ENCODE measurements around the gene PITPNM3. TPM values are rescaled to one million over a fixed set of nuclear protein-coding genes. Genes with fewer than 3 reads are reported as not detected.

The PITPNM3 gene
- total and polyA plus RNA-seq, 2 experiments from 2014 or later = 1.0 to 1.5 TPM

- TF ChIP-seq ZNF462 (CRISPR knock-in tag; IDR thresholded peaks at IDR 0.05) (no peak), STAT1 (IDR thresholded peaks at IDR 0.05; ENCODE audit: unreplicated experiment) (no peak), ZNF331 (CRISPR knock-in tag; IDR thresholded peaks at IDR 0.05; ENCODE audit: low read depth) (no peak)
Observed at GRCh38 chr17:6530324-6530920, 25.9 kb downstream of the PITPNM3 start (continued).

DNA sequence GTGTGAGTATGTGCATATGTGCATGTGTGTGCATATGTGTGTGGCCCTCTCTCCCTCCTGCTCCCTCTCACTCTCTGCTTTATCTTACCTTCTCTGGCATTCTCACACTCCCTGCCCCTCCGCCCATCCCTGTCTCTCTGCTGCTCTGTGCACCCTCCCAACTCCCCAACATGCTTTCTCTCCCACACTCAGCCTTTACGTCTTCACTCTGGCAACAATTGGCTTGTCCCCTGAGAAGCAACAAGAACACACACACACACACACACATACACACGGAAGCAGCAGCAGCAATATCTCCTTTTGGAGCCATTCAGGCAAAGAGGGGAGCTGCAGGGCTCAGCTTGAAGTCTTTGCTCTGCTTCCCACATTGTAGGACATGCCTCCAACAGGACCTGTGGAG is 27.8 kb downstream of the PITPNM3 start:
- Histone ChIP-seq H4K20me1 (replicated peaks; ENCODE audit: insufficient read depth) (no peaks in the 10 kb centered on the region), H3K27me3 (ENCODE audit: insufficient read depth) (no peaks in the 10 kb centered on the region), H2AFZ (no peak overlapping the region), H3K4me2 (no peak overlapping the region), H3K9me2 (ENCODE audit: insufficient read depth) (peaks cover 15% of the 10 kb centered on the region; the same call in 1 of the 2 replicates), H3K36me3 (ENCODE audit: insufficient read depth) (no peaks in the 10 kb centered on the region), H3K4me1 (ENCODE audit: insufficient read depth) (peaks cover 5% of the 10 kb centered on the region; the same call in 1 of the 2 replicates), H3K4me3 (no peak overlapping the region), H3F3A (replicated peaks; ENCODE audit: low read depth) (no peaks in the 10 kb centered on the region), H3K79me2 (replicated peaks; ENCODE audit: insufficient read depth) (no peaks in the 10 kb centered on the region), H3K27ac (ENCODE audit: low read depth) (no peak overlapping the region)
- ATAC-seq = no peak
- H3K27ac Mint-ChIP-seq = no peak overlapping the region
- TF ChIP-seq CREB1 (CRISPR knock-in tag; IDR thresholded peaks at IDR 0.05; ENCODE audit: low read depth) (no peak), POLR2AphosphoS5 (IDR thresholded peaks at IDR 0.05; ENCODE audit: low read depth) (no peak), ZNF114 (CRISPR knock-in tag; IDR thresholded peaks at IDR 0.05) (no peak)
- no peaks in the 10 kb centered on the region for H3K9me3 Mint-ChIP-seq
- H3K4me3 Mint-ChIP-seq = no peak overlapping the region
- no peak for DNase-seq (ENCODE audit: low spot score)
- peaks cover 11% of the 10 kb centered on the region for H3K27me3 Mint-ChIP-seq (ENCODE audit: insufficient read depth, low read depth, poor library complexity)
- H3K4me1 Mint-ChIP-seq = peaks cover 13% of the 10 kb centered on the region
- no peaks in the 10 kb centered on the region for H3K36me3 Mint-ChIP-seq (ENCODE audit: low read depth)
